Renal pelvis (tissue), 12 donors: ENCODE results near the gene ZNF112. TPM values are rescaled to one million over a fixed set of nuclear protein-coding genes. Genes with fewer than 3 reads are reported as not detected.
A peak's percentile ranks its signal among the peaks of the same experiment; 100 is the strongest.
"Not testable (repeated sequence)": the region's sequence is repeated elsewhere in the genome, so short reads cannot be mapped to it uniquely, and the experiment has no call there.

ENCODE experiments used
- DNase-seq: peaks from one replicate; pipeline ENCODE4 v3.0.0-alpha.2; 2013
- long read RNA-seq, 16 experiments: transcript quantifications; one replicate each; lab custom pipeline, GENCODE V29; 2026
- polyA plus RNA-seq, 3 donors: library from polyadenylated mRNA; unstranded; fragments of 120-200 nt; gene quantifications; one replicate each; pipeline ENCODE4 v1.2.1, GENCODE V29; 2013; ENCODE audit not compliant: insufficient read length in 3 of 3

ZNF112 gene
- 10 to 100 TPM; 11.3 to 13.1 (median 12.1) TPM for polyA plus RNA-seq
- long read RNA-seq, donor 1, partial matches to known transcripts = 0 of 1 reads
- long read RNA-seq, donor 1, other reads (novel, unspliced or antisense) = 0 of 1 reads
- long read RNA-seq, donor 2 = 0 reads
- long read RNA-seq, donor 3 = 0 reads
- long read RNA-seq, donor 4, partial matches to known transcripts = 0 of 3 reads
- long read RNA-seq, donor 4, other reads (novel, unspliced or antisense) = 0 of 3 reads
- long read RNA-seq, donor 5 = 0 reads
- long read RNA-seq, donor 6, partial matches to known transcripts = 0 of 3 reads
- long read RNA-seq, donor 6, other reads (novel, unspliced or antisense) = 0 of 3 reads
- long read RNA-seq, donor 7, partial matches to known transcripts = 0 of 1 reads
- long read RNA-seq, donor 7, other reads (novel, unspliced or antisense) = 0 of 1 reads
- long read RNA-seq, donor 8 = 0 reads
- long read RNA-seq, donor 9, partial matches to known transcripts = 0 of 3 reads
- long read RNA-seq, donor 9, other reads (novel, unspliced or antisense) = 0 of 3 reads
- long read RNA-seq, donor 10, partial matches to known transcripts = 0 of 3 reads
- long read RNA-seq, donor 10, other reads (novel, unspliced or antisense) = 0 of 3 reads
- long read RNA-seq, donor 11 = 0 reads
- long read RNA-seq, donor 12, partial matches to known transcripts = 0 of 4 reads
- long read RNA-seq, donor 12, other reads (novel, unspliced or antisense) = 0 of 4 reads
- long read RNA-seq, donor 13, partial matches to known transcripts = 0 of 1 reads
- long read RNA-seq, donor 13, other reads (novel, unspliced or antisense) = 0 of 1 reads
- long read RNA-seq, donor 14 = 0 reads
- long read RNA-seq, donor 15, partial matches to known transcripts = 0 of 2 reads
- long read RNA-seq, donor 15, other reads (novel, unspliced or antisense) = 0 of 2 reads
- long read RNA-seq, donor 16, partial matches to known transcripts = 0 of 4 reads
- long read RNA-seq, donor 16, other reads (novel, unspliced or antisense) = 0 of 4 reads

GRCh38 chr19:44356383-44357111, at the start of gene ZNF112:
Gene ZNF112 (minus strand): TSS chr19:44356680. CDS start chr19:44340539, 16,141 bp downstream.
- DNase-seq = peak; percentile 95

- DNase-seq = peak; percentile 95
These were observed 44.9 kb upstream of the ZNF112 start, which contains the start of gene ZNF285 for GRCh38 chr19:44401139-44402115. Gene ZNF285 (minus strand): TSS chr19:44401608. CDS start chr19:44397213, 4,395 bp downstream.

GRCh38 chr19:44389268-44389667, 32.8 kb upstream of the ZNF112 start:
- not testable (repeated sequence) for DNase-seq

- no peak for DNase-seq
These were observed 18.3 kb upstream of the ZNF112 start for GRCh38 chr19:44374789-44375188.

GRCh38 chr19:44371815-44372480, 15.5 kb upstream of the ZNF112 start:
- no peak for DNase-seq

- DNase-seq = no peak
These were observed 10.5 kb upstream of the ZNF112 start for GRCh38 chr19:44367024-44367423.

GRCh38 chr19:44346556-44346955, 9.9 kb downstream of the ZNF112 start:
- DNase-seq = no peak

- DNase-seq = no peak
These were observed 10.5 kb downstream of the ZNF112 start for GRCh38 chr19:44345959-44346358.

- DNase-seq = no peak
These were observed 12.2 kb downstream of the ZNF112 start for GRCh38 chr19:44344255-44344654.

GRCh38 chr19:44341794-44342193, 14.7 kb downstream of the ZNF112 start:
- no peak for DNase-seq

GRCh38 chr19:44334639-44335038, 21.8 kb downstream of the ZNF112 start:
- DNase-seq = not testable (repeated sequence)

- DNase-seq = no peak
These were observed 24.3 kb downstream of the ZNF112 start for GRCh38 chr19:44332145-44332544.

- no peak for DNase-seq
These were observed 40.6 kb downstream of the ZNF112 start for GRCh38 chr19:44315883-44316282.

- no peak for DNase-seq
These were observed 43.2 kb downstream of the ZNF112 start for GRCh38 chr19:44313231-44313630.

GRCh38 chr19:44308011-44308410, 48.5 kb downstream of the ZNF112 start:
- DNase-seq = no peak

GRCh38 chr19:44306283-44306682, 50.2 kb downstream of the ZNF112 start:
- DNase-seq = no peak

- no peak for DNase-seq
These were observed 51.0 kb downstream of the ZNF112 start for GRCh38 chr19:44305457-44305856.

- DNase-seq = peak; percentile 95
These were observed 51.8 kb downstream of the ZNF112 start, which contains the start of gene ZNF235 for GRCh38 chr19:44304659-44305193. Gene ZNF235 (minus strand): TSS chr19:44305025. CDS start chr19:44303404, 1,621 bp downstream.

- DNase-seq = peak; percentile 20
These were observed 52.4 kb downstream of the ZNF112 start for GRCh38 chr19:44303976-44304568.
